SHP77 treated with DMSO at 0.1 percent for 48 hours (cell line): ENCODE measurements around the gene MEF2A.
"Not testable (repeated sequence)": the region's sequence is repeated elsewhere in the genome, so short reads cannot be mapped to it uniquely, and the experiment has no call there.

Source experiments
- DNase-seq: peaks from one replicate; lab custom pipeline; 2025; lab: John Stamatoyannopoulos, UW

Gene MEF2A

GRCh38 chr15:99565299-99566156 lies at the start of gene MEF2A:
MEF2A (plus strand) TSS chr15:99565984; CDS start chr15:99633120, 67,136 bp downstream.
- DNase-seq, result peak; percentile 53

- DNase-seq, result no peak
These were observed 47.6 kb upstream of the MEF2A start for GRCh38 chr15:99518191-99518590.

- not testable (repeated sequence) for DNase-seq
These were observed 46.4 kb upstream of the MEF2A start for GRCh38 chr15:99519366-99519765.

GRCh38 chr15:99522288-99522687 lies 43.5 kb upstream of the MEF2A start:
- DNase-seq, result no peak

- no peak for DNase-seq
These were observed 39.6 kb upstream of the MEF2A start for GRCh38 chr15:99526176-99526575.

GRCh38 chr15:99526671-99527070 lies 39.1 kb upstream of the MEF2A start:
- no peak for DNase-seq

GRCh38 chr15:99536422-99537040 lies 29.3 kb upstream of the MEF2A start:
- no peak for DNase-seq

- DNase-seq, result no peak
These were observed 28.4 kb upstream of the MEF2A start for GRCh38 chr15:99537344-99537743.

GRCh38 chr15:99538261-99538660 lies 27.5 kb upstream of the MEF2A start:
- no peak for DNase-seq

- DNase-seq, result no peak
These were observed 23.0 kb upstream of the MEF2A start for GRCh38 chr15:99542828-99543227.

GRCh38 chr15:99545605-99546004 lies 20.2 kb upstream of the MEF2A start:
- DNase-seq, result no peak

GRCh38 chr15:99546441-99547100 lies 19.2 kb upstream of the MEF2A start:
- no peak for DNase-seq

- no peak for DNase-seq
These were observed 18.3 kb upstream of the MEF2A start for GRCh38 chr15:99547517-99547916.

- no peak for DNase-seq
These were observed 15.7 kb upstream of the MEF2A start for GRCh38 chr15:99550077-99550476.

- no peak for DNase-seq
These were observed 13.7 kb upstream of the MEF2A start for GRCh38 chr15:99552111-99552510.

GRCh38 chr15:99554880-99555488 lies 10.8 kb upstream of the MEF2A start:
- no peak for DNase-seq

GRCh38 chr15:99556011-99556410 lies 9.8 kb upstream of the MEF2A start:
- no peak for DNase-seq

- no peak for DNase-seq
These were observed 9.2 kb upstream of the MEF2A start for GRCh38 chr15:99556578-99556977.

- DNase-seq, result no peak
These were observed 7.7 kb upstream of the MEF2A start for GRCh38 chr15:99558084-99558483.

- no peak for DNase-seq
These were observed 7.2 kb upstream of the MEF2A start for GRCh38 chr15:99558571-99558970.

GRCh38 chr15:99561476-99562230 lies 4.1 kb upstream of the MEF2A start:
- no peak for DNase-seq

GRCh38 chr15:99562238-99562637 lies 3.5 kb upstream of the MEF2A start:
- no peak for DNase-seq
